RWPE2 (cell line): Measurements from ENCODE around the gene FOXJ3.

Experiments used
- ATAC-seq: fragments of 200-7000 bp; cut with Tn5 transposase; 3 replicates; pipeline ENCODE4 v1.9.1; 2021; ENCODE audit warnings: low read depth
- DNase-seq: peaks from one replicate; pipeline ENCODE4 v3.0.0-alpha.2; 2020; ENCODE audit warnings: low spot score
- H3K27ac ChIP-seq: fragments of 450-650 bp; 2 replicates; pipeline ENCODE4 v1.5.1; 2017; ENCODE audit warnings: mild to moderate bottlenecking; ENCODE audit not compliant: poor library complexity, severe bottlenecking
- H3K27me3 ChIP-seq: fragments of 250-450 bp; sonication (Bioruptor Pico); 2 replicates; pipeline ENCODE4 v1.5.1; 2021; ENCODE audit warnings: mild to moderate bottlenecking, moderate library complexity; ENCODE audit not compliant: insufficient read depth, poor library complexity, severe bottlenecking
- H3K36me3 ChIP-seq: fragments of 250-450 bp; sonication (Bioruptor Pico); 2 replicates; pipeline ENCODE4 v1.5.1; 2020; ENCODE audit warnings: low read depth, mild to moderate bottlenecking, moderate library complexity
- H3K4me1 ChIP-seq: fragments of 250-450 bp; sonication (Bioruptor Pico); 2 replicates; pipeline ENCODE4 v1.5.1; 2021; ENCODE audit warnings: mild to moderate bottlenecking, moderate library complexity; ENCODE audit not compliant: insufficient read depth, poor library complexity, severe bottlenecking
- H3K4me3 ChIP-seq: fragments of 250-450 bp; sonication (Bioruptor Pico); 2 replicates; pipeline ENCODE4 v1.5.1; 2021; ENCODE audit warnings: mild to moderate bottlenecking, moderate library complexity; ENCODE audit not compliant: severe bottlenecking
- H3K9me3 ChIP-seq: fragments of 250-450 bp; sonication (Bioruptor Pico); 2 replicates; pipeline ENCODE4 v1.5.1; 2021; ENCODE audit warnings: mild to moderate bottlenecking, moderate library complexity; ENCODE audit not compliant: severe bottlenecking
- TF ChIP-seq, protein P1 (sequence below): fragments of 450-650 bp; IDR thresholded peaks from one replicate; pipeline ENCODE4 v1.5.1; 2017; ENCODE audit warnings: mild to moderate bottlenecking, moderate library complexity; ENCODE audit not compliant: poor library complexity, severe bottlenecking

Gene FOXJ3

GRCh38 chr1:42313970-42314369, 21.1 kb downstream of the FOXJ3 start:
- Histone ChIP-seq H3K36me3 (peaks cover 9% of the 10 kb centered on the region), H3K27me3 (no peaks in the 10 kb centered on the region), H3K4me1 (peaks cover 22% of the 10 kb centered on the region), H3K4me3 (no peak overlapping the region), H3K9me3 (no peaks in the 10 kb centered on the region), H3K27ac (peak overlapping the region; percentile 73)
- ATAC-seq (no peak), DNase-seq (no peak)
- TF ChIP-seq, protein P1, sequence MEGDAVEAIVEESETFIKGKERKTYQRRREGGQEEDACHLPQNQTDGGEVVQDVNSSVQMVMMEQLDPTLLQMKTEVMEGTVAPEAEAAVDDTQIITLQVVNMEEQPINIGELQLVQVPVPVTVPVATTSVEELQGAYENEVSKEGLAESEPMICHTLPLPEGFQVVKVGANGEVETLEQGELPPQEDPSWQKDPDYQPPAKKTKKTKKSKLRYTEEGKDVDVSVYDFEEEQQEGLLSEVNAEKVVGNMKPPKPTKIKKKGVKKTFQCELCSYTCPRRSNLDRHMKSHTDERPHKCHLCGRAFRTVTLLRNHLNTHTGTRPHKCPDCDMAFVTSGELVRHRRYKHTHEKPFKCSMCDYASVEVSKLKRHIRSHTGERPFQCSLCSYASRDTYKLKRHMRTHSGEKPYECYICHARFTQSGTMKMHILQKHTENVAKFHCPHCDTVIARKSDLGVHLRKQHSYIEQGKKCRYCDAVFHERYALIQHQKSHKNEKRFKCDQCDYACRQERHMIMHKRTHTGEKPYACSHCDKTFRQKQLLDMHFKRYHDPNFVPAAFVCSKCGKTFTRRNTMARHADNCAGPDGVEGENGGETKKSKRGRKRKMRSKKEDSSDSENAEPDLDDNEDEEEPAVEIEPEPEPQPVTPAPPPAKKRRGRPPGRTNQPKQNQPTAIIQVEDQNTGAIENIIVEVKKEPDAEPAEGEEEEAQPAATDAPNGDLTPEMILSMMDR = no peak

- DNase-seq (no peak), ATAC-seq (peak; percentile 82)
- Histone ChIP-seq H3K27me3 (no peaks in the 10 kb centered on the region), H3K9me3 (no peaks in the 10 kb centered on the region), H3K4me3 (no peak overlapping the region), H3K4me1 (peaks cover 22% of the 10 kb centered on the region), H3K27ac (peak overlapping the region; percentile 73), H3K36me3 (peaks cover 8% of the 10 kb centered on the region)
- TF ChIP-seq, protein P1 = no peak
Measured at GRCh38 chr1:42312576-42313212, 22.3 kb downstream of the FOXJ3 start.

DNA sequence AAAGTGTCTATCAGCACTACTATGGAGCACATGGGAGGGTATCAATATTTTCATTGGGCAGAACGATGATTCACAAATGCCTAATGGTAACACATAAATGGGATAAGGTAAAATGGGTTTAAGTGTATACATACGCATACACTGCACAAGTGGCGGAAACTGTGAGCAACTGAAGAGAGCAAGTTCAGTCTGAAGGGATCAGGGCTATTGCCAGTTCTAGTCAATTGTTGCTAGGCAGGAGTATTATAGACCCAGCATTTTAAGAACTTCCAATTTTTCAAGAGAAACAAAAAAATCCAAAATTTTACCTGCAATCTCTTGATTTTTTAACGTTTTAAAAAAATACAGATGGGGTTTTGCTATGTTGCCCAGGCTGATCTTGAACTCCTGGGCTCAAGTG, 23.1 kb downstream of the FOXJ3 start:
- Histone ChIP-seq H3K9me3 (no peaks in the 10 kb centered on the region), H3K4me3 (no peak overlapping the region), H3K27me3 (no peaks in the 10 kb centered on the region), H3K36me3 (peaks cover 8% of the 10 kb centered on the region), H3K27ac (peak overlapping the region; percentile 73), H3K4me1 (peaks cover 22% of the 10 kb centered on the region)
- no peak for DNase-seq
- no peak for ATAC-seq
- TF ChIP-seq, protein P1 = no peak

DNA sequence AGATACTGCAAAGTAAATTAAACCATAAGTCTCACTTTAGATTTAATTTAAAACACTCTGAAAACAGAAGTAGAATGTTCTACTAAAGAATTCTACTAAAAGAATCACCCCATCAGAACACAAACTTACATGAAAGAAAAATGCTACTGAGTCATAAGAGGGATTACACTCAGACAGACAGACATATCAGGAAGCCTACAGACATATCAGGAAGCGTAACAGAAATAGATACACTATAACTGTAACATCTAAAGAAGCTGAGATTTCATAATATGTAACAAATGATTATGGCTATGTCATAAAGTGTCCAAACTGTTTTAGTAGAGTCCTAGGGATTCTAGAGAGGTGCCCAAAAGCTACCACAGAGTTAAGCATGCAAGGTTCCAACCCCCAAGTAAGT, 23.9 kb downstream of the FOXJ3 start:
- no peak overlapping the region for H3K4me3 ChIP-seq
- H3K9me3 ChIP-seq = no peaks in the 10 kb centered on the region
- TF ChIP-seq, protein P1 = no peak
- ATAC-seq (peak; percentile 38; the same call in 1 of the 3 replicates), DNase-seq (no peak)
- H3K36me3 ChIP-seq = peaks cover 8% of the 10 kb centered on the region
- peaks cover 22% of the 10 kb centered on the region for H3K4me1 ChIP-seq
- no peaks in the 10 kb centered on the region for H3K27me3 ChIP-seq
- H3K27ac ChIP-seq = peak overlapping the region; percentile 73

- H3K4me3 ChIP-seq = no peak overlapping the region
- H3K4me1 ChIP-seq = peaks cover 11% of the 10 kb centered on the region
- peaks cover 17% of the 10 kb centered on the region for H3K36me3 ChIP-seq
- no peak for ATAC-seq
- no peak for DNase-seq
- TF ChIP-seq, protein P1 = no peak
- H3K27ac ChIP-seq = no peak overlapping the region
- H3K27me3 ChIP-seq = no peaks in the 10 kb centered on the region
- peaks cover 3% of the 10 kb centered on the region for H3K9me3 ChIP-seq
Measured at GRCh38 chr1:42306977-42307376, 28.1 kb downstream of the FOXJ3 start.
